Hepatocyte (in vitro differentiated cells): ENCODE results near the gene CFAP126. TPM values are rescaled to one million over a fixed set of nuclear protein-coding genes. Genes with fewer than 3 reads are reported as not detected.

Source experiments
- polyA plus RNA-seq: library from polyadenylated mRNA; unstranded; fragments of >200 nt; fragmentation: Nextera tagmentation; extraction: Ambion mirVana; gene quantifications from 2 replicates; pipeline ENCODE4 v1.2.1, GENCODE V29; 2016
- small RNA-seq: library from RNA; depleted of rRNA; stranded (forward); fragments of <200 nt; gene quantifications from one replicate; pipeline ENCODE3, GENCODE V24; 2014
- total RNA-seq: library from RNA; depleted of rRNA; stranded (reverse); fragments of >200 nt; gene quantifications from 2 replicates; pipeline ENCODE4 v1.2.3, GENCODE V29; 2014

CFAP126 gene
- total and polyA plus RNA-seq, 2 experiments from 2014 or later: not detected

Small RNA genes lying within 50 kb of the gene (small RNA-seq; reads per million reads assigned to genes)
- gene AL592295.2: not detected
- not detected for gene RNU6-481P

Other genes with a start within 250 kb of the CFAP126 start
- 47.6 and 63.1 TPM in 2 replicates for gene PFDN2, start 249.8 kb downstream of the CFAP126 start, total RNA-seq
- gene PFDN2, start 249.8 kb downstream of the CFAP126 start, polyA plus RNA-seq: 84.6 and 93.2 TPM in 2 replicates
- 41.3 and 47.5 TPM in 2 replicates for gene NIT1, start 249.8 kb downstream of the CFAP126 start, total RNA-seq
- gene NIT1, start 249.8 kb downstream of the CFAP126 start, polyA plus RNA-seq: 48.9 and 50.4 TPM in 2 replicates
- gene DEDD, start 235.2 kb downstream of the CFAP126 start, total RNA-seq: 19.0 and 21.8 TPM in 2 replicates
- gene DEDD, start 235.2 kb downstream of the CFAP126 start, polyA plus RNA-seq: 24.3 and 27.1 TPM in 2 replicates
- gene UFC1, start 213.9 kb downstream of the CFAP126 start, total RNA-seq: 105 and 136 TPM in 2 replicates
- gene UFC1, start 213.9 kb downstream of the CFAP126 start, polyA plus RNA-seq: 119 and 128 TPM in 2 replicates
- gene USP21, start 208.4 kb downstream of the CFAP126 start, total RNA-seq: 5.5 and 7.7 TPM in 2 replicates
- gene USP21, start 208.4 kb downstream of the CFAP126 start, polyA plus RNA-seq: 24.4 and 44.7 TPM in 2 replicates
- 11.2 and 18.3 TPM in 2 replicates for gene PPOX, start 201.4 kb downstream of the CFAP126 start, total RNA-seq
- gene PPOX, start 201.4 kb downstream of the CFAP126 start, polyA plus RNA-seq: 30.7 and 31.6 TPM in 2 replicates
- 32.2 and 36.0 TPM in 2 replicates for gene B4GALT3, start 190.4 kb downstream of the CFAP126 start, total RNA-seq
- 48.1 and 56.9 TPM in 2 replicates for gene B4GALT3, start 190.4 kb downstream of the CFAP126 start, polyA plus RNA-seq
- gene ADAMTS4, start 168.8 kb downstream of the CFAP126 start, total RNA-seq: 1.2 and 2.3 TPM in 2 replicates
- 4.4 and 6.1 TPM in 2 replicates for gene ADAMTS4, start 168.8 kb downstream of the CFAP126 start, polyA plus RNA-seq
- 103 TPM in 2 replicates for gene NDUFS2, start 165.5 kb downstream of the CFAP126 start, total RNA-seq
- 163 and 177 TPM in 2 replicates for gene NDUFS2, start 165.5 kb downstream of the CFAP126 start, polyA plus RNA-seq
- gene FCER1G, start 152.6 kb downstream of the CFAP126 start, total RNA-seq: 1.1 and 4.3 TPM in 2 replicates
- 4.8 and 14.5 TPM in 2 replicates for gene FCER1G, start 152.6 kb downstream of the CFAP126 start, polyA plus RNA-seq
- 3,581 and 4,608 TPM in 2 replicates for gene APOA2, start 144.2 kb downstream of the CFAP126 start, total RNA-seq
- 5,258 and 8,089 TPM in 2 replicates for gene APOA2, start 144.2 kb downstream of the CFAP126 start, polyA plus RNA-seq
- gene TOMM40L, start 141.8 kb downstream of the CFAP126 start, total RNA-seq: 11.4 and 15.7 TPM in 2 replicates
- gene TOMM40L, start 141.8 kb downstream of the CFAP126 start, polyA plus RNA-seq: 14.5 and 15.7 TPM in 2 replicates
- 2.6 and 4.1 TPM in 2 replicates for gene NR1I3, start 129.7 kb downstream of the CFAP126 start, total RNA-seq
- 3.9 and 8.1 TPM in 2 replicates for gene NR1I3, start 129.7 kb downstream of the CFAP126 start, polyA plus RNA-seq
- 1.4 and 2.6 TPM in 2 replicates for gene PCP4L1, start 109.1 kb downstream of the CFAP126 start, total RNA-seq
- 1.4 and 1.7 TPM in 2 replicates for gene PCP4L1, start 109.1 kb downstream of the CFAP126 start, polyA plus RNA-seq
- gene MPZ, start 57.9 kb downstream of the CFAP126 start, total RNA-seq: 0.80 and 2.1 TPM in 2 replicates
- 0.21 TPM in 1 of 2 replicates, not detected in the other for gene MPZ, start 57.9 kb downstream of the CFAP126 start, polyA plus RNA-seq
- gene SDHC, start 53.5 kb downstream of the CFAP126 start, total RNA-seq: 131 and 169 TPM in 2 replicates
- 291 and 358 TPM in 2 replicates for gene SDHC, start 53.5 kb downstream of the CFAP126 start, polyA plus RNA-seq
- gene FCGR2A, start 137.6 kb upstream of the CFAP126 start, total RNA-seq: 3.6 TPM in 2 replicates
- gene FCGR2A, start 137.6 kb upstream of the CFAP126 start, polyA plus RNA-seq: 0.64 and 1.0 TPM in 2 replicates
- 0.50 and 1.1 TPM in 2 replicates for gene HSPA6, start 156.7 kb upstream of the CFAP126 start, total RNA-seq
- gene HSPA6, start 156.7 kb upstream of the CFAP126 start, polyA plus RNA-seq: 0.41 and 13.2 TPM in 2 replicates
- gene FCGR3A, start 181.9 kb upstream of the CFAP126 start, total RNA-seq: 0.17 and 2.2 TPM in 2 replicates
- 0.31 and 0.80 TPM in 2 replicates for gene FCGR3A, start 181.9 kb upstream of the CFAP126 start, polyA plus RNA-seq